HG03521 (cell line): ENCODE data around the gene RBM19.
"Not testable (repeated sequence)": the region's sequence is repeated elsewhere in the genome, so short reads cannot be mapped to it uniquely, and the experiment has no call there.

Experiments used
- ATAC-seq: cut with Tn5 transposase; IDR thresholded peaks from one replicate; pipeline ENCODE4 v1.9.1; 2021; ENCODE audit warnings: mild to moderate bottlenecking, moderate library complexity; ENCODE audit not compliant: unreplicated experiment

RBM19 gene

DNA sequence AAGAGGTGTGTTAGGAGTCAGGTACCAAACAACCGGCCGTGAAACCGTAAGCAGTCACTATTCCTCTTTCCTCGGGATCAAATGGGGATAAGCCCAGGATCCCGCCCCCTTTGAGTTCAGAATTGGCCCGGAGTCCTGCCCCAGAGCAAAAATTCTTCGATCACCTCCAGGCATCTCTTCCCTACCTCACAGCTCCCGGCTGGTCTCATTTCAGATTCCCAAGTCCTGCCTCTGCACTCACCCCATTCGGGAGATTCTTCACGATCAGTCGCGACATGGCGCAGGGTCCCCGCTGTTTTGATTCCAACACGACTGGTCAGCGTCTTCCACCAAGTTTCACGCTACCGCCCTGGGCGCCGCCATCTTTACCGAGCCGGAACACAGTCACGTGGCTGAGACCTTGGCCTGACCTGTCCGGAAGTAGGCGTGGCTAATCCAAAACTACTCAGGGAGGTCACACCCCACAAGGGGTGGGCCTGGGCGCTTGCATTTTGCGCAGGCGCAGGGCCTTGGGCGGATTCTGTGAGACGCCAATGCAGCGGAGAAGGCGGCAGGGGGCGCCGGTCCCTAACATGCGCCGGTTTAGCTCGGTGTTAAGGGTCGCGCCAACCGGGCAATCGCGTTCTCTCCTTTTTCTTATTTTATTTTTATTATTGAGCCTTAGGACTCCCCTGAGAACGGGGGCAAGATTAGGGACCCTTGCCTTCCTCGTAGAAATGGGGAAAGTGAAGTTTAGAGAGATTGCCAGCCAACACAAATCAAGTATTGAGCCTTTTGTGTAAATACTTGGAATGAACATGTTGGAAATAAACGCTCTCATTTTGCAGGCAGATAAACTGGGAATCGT lies at the start of gene RBM19:
RBM19 (minus strand) TSS at position 375 of the 847 bp plus-strand sequence; CDS start at position 277, 98 bp downstream.
- peak; percentile 99 for ATAC-seq

- no peak for ATAC-seq
Measured at GRCh38 chr12:114015851-114016250, 49.7 kb upstream of the RBM19 start.

DNA sequence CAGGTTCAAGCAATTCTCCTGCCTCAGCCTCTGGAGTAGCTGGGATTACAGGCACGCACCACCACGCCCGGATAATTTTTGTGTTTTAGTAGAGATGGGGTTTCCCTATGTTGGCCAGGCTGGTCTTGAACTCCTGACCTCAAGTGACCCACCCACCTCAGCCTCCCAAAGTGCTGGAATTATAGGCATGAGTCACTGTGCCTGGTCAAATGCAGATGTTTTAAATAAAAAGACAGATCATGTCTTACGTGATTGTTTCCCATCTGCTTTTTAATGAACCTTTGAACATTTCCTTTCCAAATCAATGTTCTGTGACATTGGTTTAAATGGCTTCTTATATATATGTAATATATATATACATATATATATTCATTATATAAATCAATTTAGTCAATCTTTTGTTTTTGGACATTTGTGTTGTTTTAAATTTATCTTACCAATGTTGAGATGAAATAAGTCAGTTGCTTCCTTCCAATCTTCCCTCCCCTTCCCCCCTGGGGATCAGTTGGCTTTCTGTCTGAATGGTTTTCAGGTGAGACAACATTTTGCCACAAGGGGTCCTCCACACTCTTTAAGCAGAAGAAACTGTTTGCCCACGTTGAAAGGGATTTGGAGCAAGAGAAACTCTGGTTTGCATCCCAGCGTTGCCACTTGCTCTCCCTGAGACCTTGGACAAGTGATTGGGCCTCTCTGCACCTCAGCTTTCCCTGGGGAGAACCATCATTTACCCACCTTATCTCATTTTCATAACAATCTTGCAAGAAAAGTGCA lies 47.6 kb upstream of the RBM19 start:
- no peak for ATAC-seq

DNA sequence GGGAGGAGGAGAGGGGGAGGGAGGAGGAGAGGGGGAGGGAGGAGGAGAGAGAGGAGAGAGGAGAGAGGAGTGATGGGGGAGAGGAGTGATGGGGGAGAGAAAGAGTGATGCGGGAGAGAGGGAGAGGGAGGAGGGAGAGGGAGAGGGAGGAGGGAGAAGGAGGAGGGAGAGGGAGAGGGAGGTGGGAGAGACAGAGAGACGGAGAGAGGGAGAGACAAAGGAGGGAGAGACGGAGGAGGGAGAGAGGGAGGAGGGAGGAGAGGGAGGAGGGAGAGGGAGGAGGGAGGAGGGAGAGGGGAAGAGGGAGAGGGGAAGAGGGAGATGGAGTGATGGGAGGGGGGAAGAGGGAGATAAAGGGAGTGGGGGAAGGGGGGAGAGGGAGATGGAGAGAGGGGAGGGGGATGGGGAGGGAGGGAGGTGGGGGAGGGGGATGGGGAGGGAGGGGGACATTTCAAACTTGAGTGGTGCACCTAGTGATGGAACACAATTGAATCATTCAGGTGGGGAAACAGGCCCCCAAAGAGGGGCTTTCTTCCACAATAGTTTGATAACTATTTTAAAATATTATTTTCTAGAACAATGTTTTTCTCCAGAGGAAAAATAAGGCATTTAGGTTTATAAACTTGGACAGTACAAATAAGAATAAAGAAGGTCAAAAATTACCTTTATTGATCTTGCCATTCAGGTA lies 46.8 kb upstream of the RBM19 start:
- no peak for ATAC-seq

- no peak for ATAC-seq
Measured at GRCh38 chr12:114011711-114012110, 45.6 kb upstream of the RBM19 start.

- ATAC-seq: no peak
Measured at GRCh38 chr12:114006482-114007425, 40.6 kb upstream of the RBM19 start.

- no peak for ATAC-seq
Measured at GRCh38 chr12:114004402-114004801, 38.3 kb upstream of the RBM19 start.

GRCh38 chr12:114003286-114003685 lies 37.2 kb upstream of the RBM19 start:
- ATAC-seq: no peak

DNA sequence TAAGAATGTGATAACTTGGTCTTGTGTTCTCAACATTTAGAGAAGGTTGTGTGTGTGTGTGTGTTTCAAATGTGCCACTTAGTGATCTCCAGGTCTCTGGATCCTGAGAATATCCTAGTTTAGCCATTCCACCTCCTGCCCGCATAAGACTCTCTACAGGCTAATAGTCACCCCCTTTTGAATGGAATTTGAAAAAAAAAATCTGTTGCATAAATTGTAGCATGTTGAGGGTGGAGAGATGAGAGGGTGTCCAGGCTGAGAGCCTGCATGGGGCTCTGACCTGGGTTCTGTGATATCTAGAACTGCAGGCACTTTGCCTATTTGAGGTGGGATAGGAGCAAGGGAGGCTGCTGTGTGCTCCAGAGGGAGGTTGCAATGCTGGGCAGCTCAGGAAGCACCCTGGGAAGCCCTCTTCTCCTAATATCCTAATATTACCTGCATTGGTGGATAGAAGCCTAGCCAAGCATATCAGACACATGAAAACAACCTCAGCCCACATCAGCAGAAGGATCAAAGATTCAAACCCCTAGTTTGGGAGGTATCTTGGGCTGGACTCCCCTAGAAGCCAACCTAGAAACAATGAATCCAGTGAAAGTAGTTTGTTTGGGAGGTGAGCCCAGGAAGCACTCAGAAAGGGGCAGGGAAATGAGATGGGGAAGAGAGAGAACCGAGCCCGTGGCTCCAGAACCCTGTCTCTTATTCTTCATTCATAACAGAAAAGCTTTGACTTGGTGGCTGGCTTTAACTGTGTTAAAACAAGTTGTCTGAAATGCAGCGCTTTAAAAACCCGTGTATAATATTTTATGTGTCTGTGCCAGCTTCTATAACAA lies 35.6 kb upstream of the RBM19 start:
- no peak for ATAC-seq

DNA sequence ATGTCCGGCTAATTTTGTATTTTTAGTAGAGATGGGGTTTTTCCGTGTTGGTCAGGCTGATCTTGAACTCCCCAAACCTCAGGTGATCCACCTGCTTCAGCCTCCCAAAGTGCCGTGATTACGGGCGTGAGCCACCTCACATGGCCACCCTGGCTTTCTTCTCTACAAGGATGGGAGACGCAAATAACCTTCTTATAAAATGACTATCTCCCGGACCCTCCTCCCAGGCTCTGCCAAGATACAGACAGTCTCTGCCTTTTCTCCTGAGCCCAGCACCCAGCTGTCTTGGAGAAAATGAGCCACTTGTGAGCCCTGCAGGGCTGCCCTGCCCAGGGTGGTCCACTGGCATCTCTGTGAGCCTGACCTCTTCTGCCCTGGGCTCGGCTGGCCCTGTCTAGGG lies 34.7 kb upstream of the RBM19 start:
- no peak for ATAC-seq

- not testable (repeated sequence) for ATAC-seq
Measured at GRCh38 chr12:114000261-114000660, 34.1 kb upstream of the RBM19 start.

DNA sequence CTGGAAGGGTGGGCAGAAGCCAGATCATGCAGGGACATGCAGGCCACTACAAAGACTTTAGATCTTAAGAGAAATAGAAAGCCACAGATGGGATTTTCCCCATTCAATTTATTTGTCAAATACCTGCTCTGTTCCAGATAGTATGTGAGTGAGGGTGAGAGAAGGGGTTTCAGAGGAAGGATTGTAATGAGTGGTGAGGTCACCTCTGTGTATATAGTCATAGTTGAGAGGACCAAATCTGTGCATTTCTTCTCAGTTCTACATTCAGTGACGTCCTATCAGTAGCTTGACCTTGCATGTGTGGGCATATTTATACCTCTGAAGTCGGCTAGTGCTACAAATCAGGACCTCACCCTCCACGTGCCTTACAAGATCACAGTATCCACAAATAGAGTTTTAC lies 31.2 kb upstream of the RBM19 start:
- ATAC-seq: no peak

- no peak for ATAC-seq
Measured at GRCh38 chr12:113996026-113996425, 29.9 kb upstream of the RBM19 start.

- no peak for ATAC-seq
Measured at GRCh38 chr12:113994051-113994450, 27.9 kb upstream of the RBM19 start.

GRCh38 chr12:113992751-113993150 lies 26.6 kb upstream of the RBM19 start:
- ATAC-seq: not testable (repeated sequence)

DNA sequence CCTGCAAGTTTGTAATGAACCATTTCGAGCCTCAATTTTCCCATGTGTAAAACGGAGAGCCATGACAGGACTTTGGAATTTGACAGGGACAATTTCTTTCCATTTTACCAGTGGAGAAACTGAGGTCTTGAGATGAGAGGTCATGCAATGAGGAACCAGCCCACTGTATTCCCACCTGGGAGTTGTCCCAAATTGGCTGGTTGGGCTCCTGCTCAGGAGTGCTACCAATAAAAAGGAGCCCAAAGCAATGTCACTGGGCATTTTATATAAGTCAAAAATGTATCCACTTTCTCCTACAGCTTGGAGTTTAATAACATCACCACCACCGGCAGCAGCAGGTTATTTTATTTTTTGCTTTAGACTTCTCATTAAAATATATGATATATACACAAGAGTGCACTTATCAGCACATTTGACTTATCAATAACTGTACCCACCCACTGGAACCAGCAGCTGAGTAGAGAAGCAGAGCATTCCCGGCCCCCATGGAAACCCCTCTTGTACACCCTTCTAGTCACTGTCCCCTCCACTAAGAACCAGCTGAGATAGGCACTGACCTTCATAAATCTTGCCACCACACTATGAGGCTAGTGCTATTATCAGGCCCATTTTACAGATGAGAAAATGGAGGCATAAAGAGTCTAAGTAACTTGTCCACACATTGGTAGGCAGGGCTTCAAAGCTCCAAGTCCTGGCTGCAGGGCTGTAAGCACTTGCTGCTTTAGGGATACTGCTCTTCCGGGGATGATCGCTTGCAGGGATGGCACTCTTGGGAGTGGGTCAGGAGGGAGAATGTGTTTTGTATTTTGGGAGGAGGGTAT lies 25.3 kb upstream of the RBM19 start:
- ATAC-seq: no peak

DNA sequence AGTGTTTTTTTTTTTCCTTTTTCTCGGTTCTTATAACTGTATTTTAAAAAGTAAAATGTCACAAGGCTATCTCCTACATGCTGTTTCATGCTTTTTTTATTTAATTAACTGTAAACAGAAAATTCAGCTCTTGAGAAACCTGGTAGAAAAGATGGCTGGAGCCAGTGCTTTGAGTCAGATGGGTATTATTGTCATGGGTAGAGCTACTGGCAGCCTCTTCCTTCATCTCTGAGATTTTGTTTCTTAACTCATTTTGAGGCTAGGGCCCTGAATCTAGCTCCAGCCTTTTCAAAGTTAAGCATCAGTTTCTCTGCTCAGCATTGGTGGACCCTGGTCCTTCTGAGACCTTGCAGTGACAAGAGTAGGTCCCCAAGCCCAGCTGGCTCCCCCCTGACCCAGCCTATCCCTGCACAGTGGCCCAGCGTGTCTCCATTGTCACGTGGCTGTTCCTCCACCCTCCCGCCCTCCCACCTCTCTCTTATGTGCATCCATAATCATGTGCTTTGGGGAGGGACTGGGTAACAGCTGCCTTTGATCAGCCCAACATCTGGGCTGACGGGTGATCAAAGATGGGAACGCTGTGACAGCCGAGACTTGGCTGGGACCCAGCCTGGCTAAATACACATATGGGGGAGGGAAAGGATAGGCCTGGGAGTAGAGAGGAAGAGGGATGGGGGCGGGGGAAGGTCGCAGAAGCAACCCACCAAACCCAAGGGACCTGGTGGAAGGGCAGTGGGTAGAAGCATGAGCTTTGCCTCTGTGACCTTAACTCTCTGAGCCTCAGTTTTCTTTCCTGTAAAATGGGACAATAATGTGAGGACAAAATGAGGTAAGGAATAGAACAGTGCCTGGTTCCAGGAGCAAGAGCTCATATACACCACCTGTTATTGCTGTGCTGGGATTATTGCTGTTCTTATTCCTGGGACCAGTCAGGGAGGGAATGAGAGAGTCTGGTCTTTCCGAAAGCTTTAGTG lies 24.4 kb upstream of the RBM19 start:
- no peak for ATAC-seq
